T-helper 17 cell (primary cell): ENCODE results near the gene GUCA2B. TPM values are rescaled to one million over a fixed set of nuclear protein-coding genes. Genes with fewer than 3 reads are reported as not detected.

ENCODE experiments used
- ATAC-seq: fragments of 150-1000 bp; cut with Tn5 transposase; 2 replicates; pipeline ENCODE4 v1.10.0; 2021; ENCODE audit warnings: mild to moderate bottlenecking, moderate library complexity
- DNase-seq, 3 donors: peaks; one replicate each; pipeline versions ENCODE4 v3.0.0 to v3.0.0-alpha.2; 2020 to 2021
- H3K9me3 ChIP-seq: one replicate; pipeline ENCODE4 v1.7.0; 2013; ENCODE audit warnings: low read length, mild to moderate bottlenecking; ENCODE audit not compliant: control insufficient read depth, poor library complexity, severe bottlenecking
- H3K27ac Mint-ChIP-seq: one replicate; pipeline ENCODE4 v1.8.0; 2022; ENCODE audit warnings: mild to moderate bottlenecking, moderate library complexity, mixed read lengths
- H3K27me3 Mint-ChIP-seq: one replicate; pipeline ENCODE4 v1.8.0; 2022; ENCODE audit warnings: mixed read lengths
- H3K36me3 Mint-ChIP-seq: one replicate; pipeline ENCODE4 v1.8.0; 2022; ENCODE audit warnings: low read depth, mixed read lengths
- H3K4me1 Mint-ChIP-seq: one replicate; pipeline ENCODE4 v1.8.0; 2022; ENCODE audit warnings: mild to moderate bottlenecking, mixed read lengths
- H3K4me3 Mint-ChIP-seq: one replicate; pipeline ENCODE4 v1.8.0; 2022; ENCODE audit warnings: mild to moderate bottlenecking, moderate library complexity, mixed read lengths
- total RNA-seq, 4 donors: library from RNA in 2 of 4; stranded (reverse) in 2 of 4; gene quantifications; one replicate each; pipeline ENCODE4 v1.2.3 and lab custom pipeline; 2022 to 2026

GUCA2B gene
- total RNA-seq, 2 donors from 2014 or later, result not detected

DNA sequence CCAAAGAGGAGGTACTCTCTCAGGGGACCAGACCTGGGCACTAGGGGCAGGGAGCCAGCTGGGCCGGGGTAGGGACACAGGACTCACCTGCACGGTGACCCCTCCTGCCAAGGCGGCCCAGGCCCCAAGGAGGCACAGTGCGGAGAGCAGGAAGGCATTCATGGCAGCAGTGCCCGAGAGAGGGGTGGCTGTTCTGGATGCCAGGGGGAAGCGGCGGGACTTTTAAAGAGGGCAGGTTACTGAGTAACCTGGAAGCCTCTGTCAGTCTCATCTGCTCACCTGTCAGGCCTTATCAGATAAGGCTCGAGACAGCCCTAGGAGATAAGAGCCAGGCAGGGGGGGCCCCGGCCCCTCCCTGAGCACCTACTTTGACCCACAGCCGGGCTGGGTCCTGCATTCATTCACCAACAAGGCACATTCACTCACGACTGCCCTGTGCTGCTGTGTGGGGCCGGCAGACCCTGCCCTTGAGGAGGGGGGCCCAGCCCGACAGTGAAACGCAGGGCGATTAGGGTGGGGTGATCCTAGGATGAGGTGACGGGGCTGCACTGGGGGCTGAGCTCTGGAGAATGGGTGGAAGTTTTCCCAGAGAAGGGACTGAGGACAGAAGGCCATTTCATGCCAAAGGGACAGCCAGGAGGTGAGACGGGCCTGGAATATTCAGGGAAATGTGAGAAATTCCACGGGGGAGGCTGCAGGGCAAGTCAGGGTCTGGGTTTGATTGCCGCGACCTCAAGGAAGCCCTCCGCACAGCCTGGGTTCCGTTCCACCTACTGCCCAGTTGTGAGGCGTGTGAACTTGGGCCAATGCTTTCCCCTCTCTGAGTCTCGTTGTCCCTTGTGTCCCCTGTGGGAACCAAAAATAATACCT is 11.6 kb downstream of the GUCA2B start, which contains the start of gene GUCA2A:
TSS of gene GUCA2A (minus strand) at position 195 of the 870 bp plus-strand sequence. CDS start at position 162, 33 bp downstream.
- Mint-ChIP-seq H3K4me1 (peaks cover 3% of the 10 kb centered on the region), H3K27me3 (peaks cover 14% of the 10 kb centered on the region), H3K36me3 (no peaks in the 10 kb centered on the region), H3K4me3 (no peak within 1 kb of the TSS), H3K27ac (no peak within 1 kb of the TSS)
- no peak for ATAC-seq
- H3K9me3 ChIP-seq, result peaks cover 4% of the 10 kb centered on the region
- no peak for DNase-seq

DNA sequence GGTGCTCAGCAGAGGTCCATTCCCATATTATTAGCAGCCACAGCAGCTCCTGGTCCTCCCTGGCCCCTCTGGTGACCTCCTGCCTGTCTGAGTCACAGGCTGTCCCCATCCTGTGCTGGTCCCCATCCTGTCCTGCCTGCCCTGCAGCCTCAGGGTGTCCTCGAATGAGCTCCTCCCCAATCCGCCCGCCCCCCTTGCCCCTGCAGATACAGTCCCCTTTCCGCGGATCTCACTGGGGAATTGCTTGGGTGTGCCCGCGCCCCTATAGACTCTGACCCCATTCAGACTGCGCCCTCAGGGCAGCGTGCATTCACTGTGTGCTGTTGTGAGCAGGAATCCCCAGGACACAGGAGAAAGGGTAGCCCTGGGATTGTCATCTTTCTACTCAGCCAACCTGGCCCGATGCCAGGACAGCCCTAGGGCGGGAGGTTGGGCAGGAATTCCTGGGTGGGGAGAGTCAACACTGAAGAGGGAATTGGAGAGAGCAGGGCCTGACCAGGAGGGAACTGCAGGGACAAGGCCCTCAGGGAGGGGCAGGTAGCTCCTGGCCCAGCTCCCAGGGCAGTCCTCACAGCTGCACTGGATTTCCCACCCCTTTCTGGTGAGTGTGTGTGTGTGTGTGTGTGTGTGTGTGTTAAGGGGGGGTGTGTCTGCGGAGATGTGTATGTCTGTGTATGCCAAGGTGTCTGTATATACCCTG is 12.5 kb downstream of the GUCA2B start:
- DNase-seq (no peak), ATAC-seq (no peak)
- Mint-ChIP-seq H3K27ac (no peak overlapping the region), H3K36me3 (no peaks in the 10 kb centered on the region), H3K27me3 (peaks cover 14% of the 10 kb centered on the region), H3K4me1 (peaks cover 3% of the 10 kb centered on the region), H3K4me3 (peak overlapping the region; percentile 49)
- peaks cover 4% of the 10 kb centered on the region for H3K9me3 ChIP-seq

DNA sequence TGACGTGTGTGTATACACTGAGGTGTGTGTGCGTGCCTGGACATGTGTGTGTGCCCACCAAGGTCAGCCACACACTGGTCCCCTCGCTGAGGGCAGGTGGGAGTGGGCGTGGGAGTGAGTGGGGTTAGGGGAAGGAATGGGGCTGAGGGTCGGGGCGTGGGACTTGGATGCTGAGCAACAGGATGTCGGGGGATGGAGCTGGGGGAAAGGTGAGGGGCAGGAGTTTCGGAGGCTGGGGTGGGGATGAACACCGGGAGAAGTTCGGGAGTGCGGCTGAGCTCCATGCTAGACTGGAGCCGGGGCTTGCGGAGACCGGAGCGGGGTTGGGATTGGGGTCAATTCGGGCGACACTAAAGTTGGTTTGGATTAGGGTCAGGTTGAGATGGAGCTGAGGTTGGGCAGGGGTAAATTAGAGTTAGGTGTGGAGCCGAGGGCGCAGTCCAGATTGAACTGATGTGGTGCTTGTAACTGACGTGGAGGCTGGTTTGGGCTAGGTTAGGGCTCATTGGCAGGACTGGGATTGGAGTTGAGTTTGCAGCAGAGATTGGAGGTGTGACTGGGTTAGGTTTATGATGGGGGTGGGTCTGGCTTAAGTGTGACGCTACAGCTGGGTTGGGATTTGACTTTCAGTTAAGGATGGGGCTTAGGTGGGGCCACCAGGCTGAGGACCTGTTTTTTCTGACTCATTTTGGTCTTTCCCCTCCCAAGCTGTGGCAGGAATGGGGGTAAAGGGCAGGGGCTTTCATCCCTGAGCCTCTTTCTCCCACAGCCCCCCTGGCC is 14.6 kb downstream of the GUCA2B start:
- no peak for ATAC-seq
- Mint-ChIP-seq H3K27ac (no peak overlapping the region), H3K4me3 (no peak overlapping the region), H3K36me3 (no peaks in the 10 kb centered on the region), H3K4me1 (peaks cover 5% of the 10 kb centered on the region), H3K27me3 (peaks cover 21% of the 10 kb centered on the region)
- no peaks in the 10 kb centered on the region for H3K9me3 ChIP-seq
- DNase-seq, result no peak

DNA sequence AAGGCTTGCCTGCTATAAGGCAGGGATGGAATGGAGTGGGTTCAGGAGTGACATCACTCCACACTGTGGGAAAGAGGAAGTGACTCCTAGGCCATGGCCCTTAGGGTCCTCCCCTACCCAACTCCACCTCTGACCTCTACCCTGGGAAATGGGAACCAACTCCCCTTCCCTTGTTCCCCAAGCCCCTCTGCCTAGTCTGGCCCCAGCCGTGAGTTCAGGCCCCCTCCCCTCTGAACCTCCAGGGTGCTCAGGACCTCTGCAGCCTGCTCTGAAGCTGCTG is 15.1 kb downstream of the GUCA2B start:
- no peak overlapping the region for H3K27ac Mint-ChIP-seq
- no peaks in the 10 kb centered on the region for H3K36me3 Mint-ChIP-seq
- no peak for DNase-seq
- no peak for ATAC-seq
- peaks cover 19% of the 10 kb centered on the region for H3K27me3 Mint-ChIP-seq
- no peak overlapping the region for H3K4me3 Mint-ChIP-seq
- no peaks in the 10 kb centered on the region for H3K9me3 ChIP-seq
- H3K4me1 Mint-ChIP-seq, result peaks cover 5% of the 10 kb centered on the region

DNA sequence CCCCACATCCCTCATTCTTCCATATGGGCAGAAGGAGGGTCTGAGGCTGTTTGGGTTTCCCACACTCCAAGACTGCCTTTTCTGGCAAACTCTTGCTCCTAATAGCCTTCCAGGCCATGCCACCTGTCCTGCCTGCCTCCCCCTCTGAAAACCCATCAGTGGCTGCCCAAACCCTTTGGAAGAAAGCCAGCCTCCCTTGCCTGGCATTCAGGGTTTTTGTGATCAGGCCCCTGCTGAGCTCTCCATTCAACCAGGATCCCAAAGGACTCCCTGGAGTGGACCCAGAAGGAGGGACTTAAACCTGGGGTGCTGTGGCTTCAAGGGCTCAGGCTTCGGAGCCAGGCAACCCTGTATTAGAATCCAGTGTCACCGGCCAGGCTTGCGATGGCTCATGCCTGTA is 15.6 kb downstream of the GUCA2B start:
- H3K27ac Mint-ChIP-seq, result no peak overlapping the region
- H3K9me3 ChIP-seq, result no peaks in the 10 kb centered on the region
- ATAC-seq (no peak), DNase-seq (no peak)
- peaks cover 17% of the 10 kb centered on the region for H3K27me3 Mint-ChIP-seq
- no peaks in the 10 kb centered on the region for H3K36me3 Mint-ChIP-seq
- H3K4me1 Mint-ChIP-seq, result peaks cover 5% of the 10 kb centered on the region
- no peak overlapping the region for H3K4me3 Mint-ChIP-seq

DNA sequence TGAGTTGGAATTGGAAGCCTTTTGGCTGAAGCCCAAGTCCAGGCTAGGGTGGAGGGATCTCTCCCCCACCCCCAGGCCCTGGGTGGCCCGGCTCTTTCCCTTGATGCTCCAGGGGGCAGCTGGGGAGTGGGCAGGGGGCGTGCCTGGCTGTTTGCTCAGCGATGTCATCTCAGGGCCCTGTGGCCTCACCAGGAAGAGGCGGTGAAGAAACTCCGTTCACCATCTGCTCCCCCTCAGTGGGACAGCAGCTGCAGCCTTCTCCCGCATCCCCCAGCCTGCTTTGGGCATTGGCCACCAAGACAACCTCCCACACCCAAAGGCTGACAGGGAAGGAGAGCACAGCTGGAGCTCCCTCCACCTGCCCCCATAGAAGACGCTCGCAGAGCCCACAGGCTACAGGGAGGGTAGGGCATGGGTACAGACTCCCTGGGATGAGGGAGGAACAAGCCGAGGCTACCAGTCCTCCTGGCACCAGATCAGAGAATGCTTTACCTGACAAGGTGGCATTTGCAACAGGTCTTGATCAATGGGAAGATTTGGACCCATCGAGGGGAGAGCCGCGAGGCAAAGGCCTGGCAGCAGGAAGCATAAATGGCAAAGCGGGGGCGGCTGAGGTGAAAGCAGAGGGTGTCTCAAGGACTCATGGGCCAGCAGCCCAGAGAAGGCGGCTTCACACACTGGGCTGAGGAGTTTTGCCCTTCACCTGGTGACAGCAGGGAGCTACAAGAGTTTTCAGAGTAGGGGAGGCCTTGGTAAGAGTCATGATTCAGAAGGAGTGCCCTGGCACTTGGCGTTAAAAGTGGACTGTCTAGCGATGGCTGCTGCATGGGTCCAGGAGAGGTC is 17.8 kb downstream of the GUCA2B start:
- no peak overlapping the region for H3K27ac Mint-ChIP-seq
- no peak for ATAC-seq
- DNase-seq, result no peak
- H3K27me3 Mint-ChIP-seq, result peaks cover 12% of the 10 kb centered on the region
- no peaks in the 10 kb centered on the region for H3K36me3 Mint-ChIP-seq
- H3K4me1 Mint-ChIP-seq, result peaks cover 5% of the 10 kb centered on the region
- H3K9me3 ChIP-seq, result no peaks in the 10 kb centered on the region
- no peak overlapping the region for H3K4me3 Mint-ChIP-seq

GRCh38 chr1:42171679-42172266 is 18.6 kb downstream of the GUCA2B start:
- Mint-ChIP-seq H3K4me3 (no peak overlapping the region), H3K27me3 (peaks cover 6% of the 10 kb centered on the region), H3K27ac (no peak overlapping the region), H3K4me1 (peaks cover 4% of the 10 kb centered on the region), H3K36me3 (no peaks in the 10 kb centered on the region)
- DNase-seq, result no peak
- H3K9me3 ChIP-seq, result no peaks in the 10 kb centered on the region
- ATAC-seq, result no peak

DNA sequence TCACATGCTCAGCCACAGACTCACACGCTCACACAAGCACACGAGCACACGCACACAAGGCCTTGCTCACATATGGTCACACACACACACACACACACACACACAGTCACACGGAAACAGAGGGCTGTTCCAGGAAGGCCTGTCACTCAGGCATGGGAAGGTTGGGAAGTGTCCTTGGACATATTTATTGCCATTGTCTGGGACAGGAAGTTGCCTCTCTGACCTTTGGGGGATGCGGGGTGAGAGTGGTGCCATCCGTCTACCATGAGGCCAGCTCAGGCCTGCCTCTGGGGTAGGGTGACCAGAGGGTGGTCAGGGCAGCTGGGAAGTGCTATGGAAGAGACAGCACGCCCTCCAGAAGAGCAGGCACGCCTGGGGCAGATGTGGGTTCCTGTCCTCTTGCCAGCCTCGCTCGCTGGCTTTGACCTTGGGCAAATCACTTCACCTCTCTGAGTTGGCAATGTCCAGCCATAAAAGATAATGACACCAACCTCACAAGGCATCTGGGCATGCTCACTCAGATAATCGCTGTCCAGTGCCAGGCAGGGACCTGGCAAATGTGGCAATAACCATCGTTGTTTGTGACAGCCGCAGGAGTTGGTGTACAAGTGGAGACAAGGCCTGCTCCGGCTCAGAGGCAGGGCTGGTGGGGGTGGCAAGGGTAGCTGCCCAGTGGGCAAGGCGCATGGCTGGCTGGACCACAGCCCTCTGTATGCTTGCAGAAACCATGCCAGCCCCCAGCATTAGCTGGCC is 19.3 kb downstream of the GUCA2B start:
- peaks cover 6% of the 10 kb centered on the region for H3K27me3 Mint-ChIP-seq
- H3K27ac Mint-ChIP-seq, result no peak overlapping the region
- no peaks in the 10 kb centered on the region for H3K36me3 Mint-ChIP-seq
- H3K4me3 Mint-ChIP-seq, result no peak overlapping the region
- ATAC-seq (no peak), DNase-seq (no peak)
- H3K4me1 Mint-ChIP-seq, result peaks cover 5% of the 10 kb centered on the region
- H3K9me3 ChIP-seq, result no peaks in the 10 kb centered on the region

GRCh38 chr1:42173155-42173933 is 20.1 kb downstream of the GUCA2B start:
- Mint-ChIP-seq H3K27me3 (peaks cover 6% of the 10 kb centered on the region), H3K27ac (no peak overlapping the region), H3K36me3 (no peaks in the 10 kb centered on the region), H3K4me3 (no peak overlapping the region), H3K4me1 (peaks cover 5% of the 10 kb centered on the region)
- DNase-seq, result peak; percentile 47 to 59 (median 58)
- peak; percentile 83 for ATAC-seq
- H3K9me3 ChIP-seq, result no peaks in the 10 kb centered on the region

DNA sequence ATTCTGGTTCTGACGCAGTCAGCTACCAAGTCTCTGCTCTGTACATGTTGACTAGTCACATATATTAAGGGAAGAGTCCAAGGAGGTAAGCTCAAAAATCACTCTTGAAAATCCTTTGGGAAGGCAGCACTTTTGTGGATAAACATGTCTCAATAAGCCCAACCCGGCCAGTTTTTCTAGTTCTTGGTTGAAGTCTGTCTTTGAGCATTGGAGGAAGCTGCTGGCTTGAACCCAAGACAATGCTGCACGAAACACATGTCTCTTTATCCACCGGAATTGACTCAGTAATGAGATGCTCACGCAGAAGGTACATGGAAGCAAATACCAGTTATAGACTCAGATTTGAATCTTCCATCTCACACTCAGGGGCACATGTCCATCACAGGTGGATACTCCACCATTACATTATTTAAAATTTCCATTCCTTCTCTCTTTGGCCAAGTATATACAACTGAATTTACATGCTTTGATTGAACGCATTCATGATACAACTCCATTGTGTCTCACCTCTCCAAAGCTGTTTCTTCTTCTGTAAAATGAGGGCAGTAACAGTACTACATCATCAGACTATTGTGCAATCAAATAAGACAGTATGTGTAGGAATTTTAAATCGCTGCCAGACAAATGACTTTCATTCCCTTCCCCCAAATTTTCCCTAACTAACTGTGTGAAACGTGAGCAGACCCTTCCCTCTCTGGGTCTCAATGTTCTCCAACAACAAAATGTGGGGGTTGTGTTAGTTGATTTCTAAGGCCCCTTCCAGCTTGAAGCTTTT is 20.9 kb downstream of the GUCA2B start:
- peak overlapping the region; percentile 24 for H3K27ac Mint-ChIP-seq
- peaks cover 5% of the 10 kb centered on the region for H3K4me1 Mint-ChIP-seq
- no peaks in the 10 kb centered on the region for H3K36me3 Mint-ChIP-seq
- DNase-seq (no peak), ATAC-seq (no peak)
- no peaks in the 10 kb centered on the region for H3K9me3 ChIP-seq
- no peak overlapping the region for H3K4me3 Mint-ChIP-seq
- peaks cover 6% of the 10 kb centered on the region for H3K27me3 Mint-ChIP-seq
